Islet precursor cell (in vitro differentiated cells): Measurements from ENCODE around the gene NELL1.
A peak's percentile ranks its signal among the peaks of the same experiment; 100 is the strongest.

Experiments used
- DNase-seq: peaks from one replicate; pipeline ENCODE4 v3.0.0-alpha.2; 2018

The NELL1 gene

GRCh38 chr11:21374376-21374775 lies 705.0 kb downstream of the NELL1 start:
- no peak for DNase-seq

DNA sequence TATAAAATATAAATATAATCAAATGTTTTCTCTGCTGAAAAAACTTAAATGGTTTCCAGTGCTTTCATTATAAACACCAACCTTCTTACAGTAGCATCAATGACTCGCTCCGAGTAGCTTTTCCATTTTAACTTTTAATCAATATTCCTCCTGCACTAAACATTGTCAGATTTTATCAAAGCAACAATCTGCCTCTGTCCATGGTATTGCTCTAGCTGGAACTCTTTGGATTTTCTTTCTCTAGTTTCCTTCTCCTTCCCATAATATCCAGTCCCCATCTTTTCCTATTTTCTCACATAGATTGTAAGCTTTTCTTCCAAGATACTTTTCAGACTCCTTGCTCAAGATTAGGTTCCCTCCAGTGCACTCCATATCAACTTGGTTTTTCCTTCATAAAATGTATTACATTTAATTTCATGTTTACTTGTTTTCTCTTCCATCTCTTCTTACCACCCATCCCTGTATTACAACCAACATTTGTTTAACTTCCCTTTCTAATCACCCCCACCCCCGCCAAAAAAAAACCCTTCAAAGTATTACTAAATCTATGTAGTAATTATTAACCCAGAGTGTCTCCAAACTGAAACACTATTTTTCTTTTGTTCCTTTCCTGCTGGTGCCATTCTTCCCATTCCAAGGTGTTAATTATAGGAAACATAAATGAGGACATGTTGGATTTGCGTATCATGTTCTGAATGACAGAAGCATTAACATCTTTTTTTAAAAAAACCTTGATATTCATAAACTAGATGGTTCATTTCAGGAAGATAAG lies 716.5 kb downstream of the NELL1 start:
- no peak for DNase-seq

GRCh38 chr11:21390430-21390829 lies 721.0 kb downstream of the NELL1 start:
- no peak for DNase-seq

GRCh38 chr11:21396342-21397008 lies 727.1 kb downstream of the NELL1 start:
- no peak for DNase-seq

DNA sequence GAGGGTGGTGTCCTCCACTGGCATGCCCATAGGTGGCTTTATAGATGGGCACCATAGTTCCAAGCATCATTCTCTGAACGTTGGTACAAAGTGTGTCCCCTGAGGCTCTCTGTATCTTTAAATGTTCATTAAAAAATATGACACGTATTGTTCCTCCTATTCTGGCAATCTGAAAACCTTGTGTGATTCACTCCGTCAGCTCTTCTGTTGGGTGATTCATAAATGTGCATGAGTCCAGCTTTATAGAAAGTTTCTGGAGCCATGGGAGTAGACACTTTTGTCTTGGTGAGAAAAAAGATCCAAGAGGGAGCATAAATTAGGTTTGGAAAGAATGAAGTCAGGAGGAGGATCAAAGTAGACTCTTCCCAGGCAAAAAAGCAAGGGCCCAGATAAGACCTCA lies 728.8 kb downstream of the NELL1 start:
- DNase-seq, result no peak

- DNase-seq, result no peak
Measured at GRCh38 chr11:21401496-21401895, 732.1 kb downstream of the NELL1 start.

GRCh38 chr11:21402274-21402673 lies 732.9 kb downstream of the NELL1 start:
- DNase-seq, result no peak

DNA sequence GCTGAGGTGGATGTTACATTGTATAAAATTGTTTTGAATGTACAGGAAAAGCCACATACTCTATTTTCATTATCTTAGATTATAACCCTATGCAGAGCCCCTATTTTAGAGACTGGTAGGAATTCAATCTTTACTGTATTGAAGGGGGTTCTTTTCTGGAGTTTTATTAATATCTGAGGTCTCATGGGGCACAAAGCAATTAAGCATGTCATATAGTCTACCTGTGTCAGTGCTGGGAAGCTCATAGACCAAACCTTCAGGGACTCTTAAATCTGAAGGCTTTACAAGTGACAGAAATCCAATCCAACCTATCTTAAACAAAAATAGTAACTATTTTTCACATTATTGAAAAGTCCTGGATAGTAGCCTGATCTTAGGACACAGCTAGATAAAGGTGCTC lies 733.7 kb downstream of the NELL1 start:
- no peak for DNase-seq

DNA sequence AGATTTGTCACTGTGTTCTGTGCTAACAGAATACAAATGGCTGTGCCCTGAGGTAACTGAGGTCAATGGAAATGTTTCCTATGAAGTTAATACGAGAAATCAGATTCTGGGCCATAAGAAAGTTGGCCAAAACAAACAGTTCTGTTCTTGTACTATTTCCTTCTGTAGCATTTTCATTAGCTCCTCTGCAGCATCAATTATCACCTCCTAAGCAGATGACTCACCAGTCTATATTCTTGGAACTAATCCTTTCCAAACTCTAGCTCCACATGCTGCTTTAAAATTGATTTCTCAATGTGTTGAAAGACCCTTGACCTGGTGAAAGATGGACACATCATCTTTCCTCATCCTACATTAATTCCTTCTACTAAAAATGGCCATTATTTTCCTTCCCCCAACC lies 736.0 kb downstream of the NELL1 start:
- DNase-seq, result no peak

DNA sequence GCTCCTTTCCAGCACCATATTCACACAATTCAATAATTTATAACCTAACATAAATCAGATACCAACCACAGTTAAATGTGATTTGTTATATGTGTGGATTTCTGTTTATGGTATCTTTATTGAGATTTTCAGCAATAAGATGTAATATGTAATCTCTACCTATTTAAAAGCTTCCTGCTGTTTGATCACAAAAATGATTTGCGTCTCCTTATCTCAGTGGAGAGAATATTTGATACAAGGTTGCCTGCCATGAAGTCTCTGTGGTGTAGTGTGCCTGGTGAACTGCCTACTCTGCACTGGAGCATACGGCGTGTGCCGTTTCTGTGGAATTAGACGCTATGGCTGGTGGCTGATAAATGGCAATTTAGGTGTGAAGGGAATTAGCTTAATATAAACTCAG lies 741.1 kb downstream of the NELL1 start:
- DNase-seq, result no peak

DNA sequence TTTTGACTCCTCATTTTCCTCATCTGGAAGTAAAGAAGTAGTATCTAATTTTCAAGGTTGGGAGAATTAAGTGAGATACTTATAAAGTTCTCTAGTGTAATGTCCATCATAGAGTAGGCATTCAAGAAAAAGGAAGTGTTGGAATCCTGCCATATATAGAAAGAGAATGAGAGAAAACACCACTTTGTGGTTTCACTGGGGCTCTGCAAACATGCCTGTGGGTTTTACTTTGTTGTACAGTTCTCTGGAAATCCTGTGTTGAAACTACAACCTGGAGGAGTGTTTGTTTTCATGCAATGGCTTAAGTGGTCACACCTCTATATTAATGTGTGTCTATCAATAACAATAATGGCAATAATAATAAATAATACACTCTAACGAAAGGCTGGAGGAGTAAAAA lies 741.7 kb downstream of the NELL1 start:
- no peak for DNase-seq

- no peak for DNase-seq
Measured at GRCh38 chr11:21411597-21411996, 742.2 kb downstream of the NELL1 start.

DNA sequence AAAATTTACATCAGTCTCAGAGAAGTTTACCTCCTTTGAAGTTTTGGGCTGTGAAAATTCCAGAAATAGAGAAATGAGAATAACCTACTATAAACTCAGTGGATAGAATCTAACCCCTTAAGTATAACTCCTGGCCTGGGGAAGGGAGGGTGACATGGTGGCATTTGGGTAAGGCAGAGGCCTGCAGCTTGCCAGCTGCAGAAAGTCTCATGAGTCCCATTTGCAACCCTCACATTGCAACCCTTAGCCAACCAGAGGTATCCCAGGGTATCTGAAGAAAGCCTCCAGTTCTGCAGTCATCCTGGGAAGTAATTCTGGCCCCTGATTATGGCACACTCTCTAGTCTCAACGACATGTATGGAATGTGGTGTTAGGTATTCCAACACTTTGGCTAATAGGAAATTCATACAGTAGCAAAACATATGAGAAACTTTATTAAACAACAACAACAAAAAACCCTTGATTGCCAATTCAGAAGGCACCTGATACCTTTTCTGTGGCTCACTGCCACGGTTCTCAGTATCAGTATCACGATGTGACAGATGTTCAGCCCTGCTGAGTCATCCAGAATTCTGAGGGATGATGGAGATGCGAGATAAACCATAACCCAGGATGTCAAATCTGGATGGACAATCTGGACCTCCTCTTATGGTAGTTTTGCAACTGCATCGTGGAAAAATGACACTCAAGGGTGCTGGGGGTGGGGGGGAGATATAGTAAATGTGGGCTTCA lies 743.4 kb downstream of the NELL1 start:
- no peak for DNase-seq

- DNase-seq, result no peak
Measured at GRCh38 chr11:21414953-21415352, 745.6 kb downstream of the NELL1 start.

- no peak for DNase-seq
Measured at GRCh38 chr11:21415606-21416005, 746.2 kb downstream of the NELL1 start.

DNA sequence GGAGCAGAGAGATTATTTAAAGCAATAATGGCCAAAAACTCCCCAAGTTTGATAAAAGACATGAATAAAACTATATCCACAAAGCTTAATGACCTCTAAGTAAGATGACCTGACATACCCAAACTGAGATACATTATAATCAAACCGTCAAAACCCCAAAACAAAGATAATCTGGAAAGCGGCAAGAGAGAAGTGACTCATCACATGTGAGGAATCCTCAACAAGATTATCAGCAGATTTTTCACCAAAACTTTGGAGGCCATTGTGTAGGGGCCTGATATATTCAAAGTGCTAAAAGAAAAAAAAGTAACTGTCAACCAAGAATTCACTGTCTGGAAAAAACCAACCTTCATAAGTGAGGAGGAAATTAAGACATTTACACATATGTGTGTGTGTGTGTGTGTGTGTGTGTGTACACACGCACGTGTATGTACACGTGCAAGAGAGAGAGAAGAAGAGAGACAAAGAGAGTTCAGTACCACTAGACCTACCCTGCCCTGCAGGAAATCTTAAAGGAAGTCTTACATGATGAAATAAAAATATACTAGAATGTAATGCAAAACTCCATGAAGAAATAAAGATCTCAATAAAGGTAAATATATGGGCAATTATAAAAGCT lies 752.4 kb downstream of the NELL1 start:
- DNase-seq, result no peak

DNA sequence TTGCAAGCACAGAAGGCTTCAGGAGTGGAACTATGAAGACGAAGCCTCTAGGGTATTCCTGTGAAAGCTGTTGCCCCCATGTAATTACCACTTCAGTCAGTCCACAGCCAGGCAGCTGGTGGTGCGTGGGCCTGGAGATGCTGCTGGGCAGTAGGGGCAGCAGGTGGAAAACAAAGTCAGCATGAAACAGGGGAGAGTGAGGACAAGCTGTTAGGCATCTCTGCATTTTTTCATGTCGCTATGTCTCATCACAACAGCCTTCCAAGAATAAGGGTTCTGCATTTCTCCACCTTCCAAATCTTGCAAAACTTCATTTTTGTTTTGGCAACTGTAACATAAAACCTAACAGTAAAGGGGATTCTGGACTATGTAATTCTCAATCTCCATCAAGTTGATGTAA lies 757.5 kb downstream of the NELL1 start:
- DNase-seq, result no peak

GRCh38 chr11:21427726-21428125 lies 758.3 kb downstream of the NELL1 start:
- DNase-seq, result no peak

DNA sequence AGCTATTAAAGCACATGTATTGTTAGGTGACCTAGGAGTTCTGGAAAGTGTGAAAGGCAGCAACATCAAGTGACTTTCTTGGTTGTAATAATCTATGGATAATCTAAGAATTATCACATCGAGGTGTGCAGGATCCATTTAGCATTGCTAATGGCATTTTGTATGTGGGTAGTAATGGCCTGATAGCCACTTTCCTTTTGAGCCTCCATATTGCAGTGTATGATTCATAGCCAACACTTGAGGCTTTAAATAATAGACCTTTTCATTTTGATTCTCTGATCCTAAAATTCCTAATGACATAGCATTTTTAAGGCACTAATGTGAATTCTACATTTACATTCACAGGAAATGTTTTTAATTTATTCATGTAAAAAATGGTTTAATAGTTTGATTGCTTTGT lies 759.4 kb downstream of the NELL1 start:
- DNase-seq, result no peak

DNA sequence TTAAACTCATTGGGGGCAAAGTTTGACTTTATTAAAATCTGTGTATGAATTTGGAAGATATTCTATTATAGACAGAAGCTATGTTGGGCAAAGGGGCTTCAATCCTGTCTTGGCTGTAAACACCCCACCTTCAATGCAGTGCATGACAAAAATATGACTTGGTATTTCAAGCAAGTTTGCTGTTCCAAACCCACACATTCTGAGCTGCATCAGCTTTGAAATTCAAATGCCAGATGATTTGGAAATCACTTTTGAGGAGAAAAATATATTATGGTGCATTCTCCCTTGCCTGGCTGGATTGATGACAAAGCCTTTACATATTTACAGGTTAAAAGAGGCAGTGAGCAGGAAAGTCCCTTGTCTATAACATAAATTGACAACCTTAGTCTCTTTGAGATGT lies 760.0 kb downstream of the NELL1 start:
- DNase-seq, result no peak

GRCh38 chr11:21430537-21430936 lies 761.2 kb downstream of the NELL1 start:
- DNase-seq, result peak; percentile 48

DNA sequence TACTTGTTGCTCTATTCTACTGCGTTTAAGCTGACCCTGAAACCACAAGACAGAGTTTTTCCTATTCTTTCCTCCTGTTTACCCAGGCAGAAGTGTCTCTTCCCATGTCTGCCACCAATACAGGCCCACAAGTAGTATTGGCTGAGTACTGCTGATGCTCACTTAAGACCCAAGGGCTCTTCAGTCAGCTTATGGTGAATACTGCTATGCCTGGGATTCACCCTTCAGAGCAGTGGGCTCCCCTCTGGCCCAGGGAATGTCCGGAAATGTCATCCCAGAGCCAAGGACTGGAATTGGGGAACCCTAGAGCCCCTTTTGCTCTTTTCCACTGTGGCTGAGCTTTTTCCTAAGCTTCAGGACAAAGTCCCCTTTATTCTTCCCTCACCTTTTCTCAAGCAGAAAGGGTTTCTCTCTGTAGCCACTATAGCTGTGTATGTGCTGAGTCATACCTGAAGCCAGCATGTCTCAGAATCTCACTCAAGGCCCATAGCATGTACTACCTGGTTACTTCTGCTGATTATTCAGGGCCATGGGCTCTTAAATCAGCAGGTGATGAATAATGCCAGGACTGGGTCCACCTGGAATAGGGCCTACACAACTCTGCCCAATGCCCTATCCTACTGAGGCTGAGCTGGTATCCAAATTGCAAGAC lies 777.7 kb downstream of the NELL1 start:
- DNase-seq, result peak; percentile 59

- DNase-seq, result no peak
Measured at GRCh38 chr11:21447871-21448270, 778.5 kb downstream of the NELL1 start.
